ENCODE measurements around the gene ENTPD7. TPM values are rescaled to one million over a fixed set of nuclear protein-coding genes. Genes with fewer than 3 reads are reported as not detected.

ENTPD7 gene
- total and polyA plus RNA-seq, 8 donors, result 1.2 to 36.2 (median 12.2) TPM; not detected in 1

- H3K4me1 ChIP-seq, result peaks cover 6 to 38% (median 26%) of the 10 kb centered on the region in 4 donors
- H3K9me3 ChIP-seq, result no peaks in the 10 kb centered on the region
- H3K36me3 ChIP-seq, result peaks cover 0 to 22% (median 16%) of the 10 kb centered on the region in 4 donors
- TF ChIP-seq, protein P1, sequence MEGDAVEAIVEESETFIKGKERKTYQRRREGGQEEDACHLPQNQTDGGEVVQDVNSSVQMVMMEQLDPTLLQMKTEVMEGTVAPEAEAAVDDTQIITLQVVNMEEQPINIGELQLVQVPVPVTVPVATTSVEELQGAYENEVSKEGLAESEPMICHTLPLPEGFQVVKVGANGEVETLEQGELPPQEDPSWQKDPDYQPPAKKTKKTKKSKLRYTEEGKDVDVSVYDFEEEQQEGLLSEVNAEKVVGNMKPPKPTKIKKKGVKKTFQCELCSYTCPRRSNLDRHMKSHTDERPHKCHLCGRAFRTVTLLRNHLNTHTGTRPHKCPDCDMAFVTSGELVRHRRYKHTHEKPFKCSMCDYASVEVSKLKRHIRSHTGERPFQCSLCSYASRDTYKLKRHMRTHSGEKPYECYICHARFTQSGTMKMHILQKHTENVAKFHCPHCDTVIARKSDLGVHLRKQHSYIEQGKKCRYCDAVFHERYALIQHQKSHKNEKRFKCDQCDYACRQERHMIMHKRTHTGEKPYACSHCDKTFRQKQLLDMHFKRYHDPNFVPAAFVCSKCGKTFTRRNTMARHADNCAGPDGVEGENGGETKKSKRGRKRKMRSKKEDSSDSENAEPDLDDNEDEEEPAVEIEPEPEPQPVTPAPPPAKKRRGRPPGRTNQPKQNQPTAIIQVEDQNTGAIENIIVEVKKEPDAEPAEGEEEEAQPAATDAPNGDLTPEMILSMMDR (IDR thresholded peaks at IDR 0.05), result no peak
- no peak for TF ChIP-seq POLR2AphosphoS5 (IDR thresholded peaks at IDR 0.05)
- TF ChIP-seq POLR2A (IDR thresholded peaks at IDR 0.05), result no peak
- no peak for TF ChIP-seq EP300 (IDR thresholded peaks at IDR 0.05)
- intact Hi-C loops (cut with DNase I; ENCODE audit: low total_unique reads), result no loop called here
- peak in 1 of 2 donors; percentile 37 for DNase-seq
- 69 to 81% (median 70%) methylated on average over 6 of the region's 6 CpGs for WGBS, 5 donors
- peak overlapping the region in 2 of 5 donors; percentile 12 to 26 for H3K27ac ChIP-seq
- H3K27me3 ChIP-seq, result no peaks in the 10 kb centered on the region
- H3K4me3 ChIP-seq, result peak overlapping the region in 2 of 4 donors; percentile 72 to 95
Observed at GRCh38 chr10:99660662-99661376, 1.5 kb downstream of the ENTPD7 start.

DNA sequence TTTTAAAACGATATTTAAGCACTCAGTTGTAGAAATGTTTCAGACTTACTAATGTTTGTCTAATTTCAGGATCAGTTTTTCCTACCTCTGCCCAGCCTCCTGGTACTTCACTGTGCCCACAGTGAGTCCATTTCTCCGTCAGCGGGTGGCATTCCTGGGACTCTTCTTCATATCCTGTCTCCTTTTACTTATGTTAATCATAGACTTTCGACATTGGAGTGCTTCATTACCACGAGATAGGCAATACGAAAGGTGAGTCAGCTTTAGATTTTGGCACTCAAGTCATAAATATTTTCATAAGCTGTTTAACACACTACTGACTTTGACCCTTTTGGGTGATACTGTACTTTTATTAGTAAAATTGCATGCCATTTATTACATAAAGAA is 2.1 kb downstream of the ENTPD7 start:
- TF ChIP-seq, protein P1 (IDR thresholded peaks at IDR 0.05), result no peak
- TF ChIP-seq POLR2A (IDR thresholded peaks at IDR 0.05) (no peak), POLR2AphosphoS5 (IDR thresholded peaks at IDR 0.05) (no peak), EP300 (IDR thresholded peaks at IDR 0.05) (no peak)
- WGBS, 5 donors, result 27 to 45% (median 34%) methylated on average over 6 of the region's 6 CpGs
- no peak for DNase-seq

GRCh38 chr10:99665304-99665703 is 6.0 kb downstream of the ENTPD7 start:
- Histone ChIP-seq H3K27ac (no peak overlapping the region), H3K4me3 (no peak overlapping the region), H3K27me3 (no peaks in the 10 kb centered on the region), H3K9me3 (no peaks in the 10 kb centered on the region), H3K36me3 (peaks cover 0 to 41% (median 35%) of the 10 kb centered on the region in 4 donors), H3K4me1 (peaks cover 0 to 33% (median 21%) of the 10 kb centered on the region in 4 donors)
- intact Hi-C loops (cut with DNase I; ENCODE audit: low total_unique reads), result no loop called here
- 93 to 99% (median 96%) methylated on average over 2 of the region's 2 CpGs for WGBS, 5 donors
- no peak for DNase-seq
- TF ChIP-seq, protein P1 (IDR thresholded peaks at IDR 0.05), result no peak
- TF ChIP-seq POLR2AphosphoS5 (IDR thresholded peaks at IDR 0.05), result no peak
- TF ChIP-seq EP300 (IDR thresholded peaks at IDR 0.05), result no peak
- no peak for TF ChIP-seq POLR2A (IDR thresholded peaks at IDR 0.05)

More for the DNA sequence above, 2.1 kb downstream of the ENTPD7 start:
- Histone ChIP-seq H3K36me3 (peaks cover 0 to 27% (median 21%) of the 10 kb centered on the region in 4 donors), H3K4me3 (peak overlapping the region in 1 of 4 donors; percentile 72), H3K9me3 (no peaks in the 10 kb centered on the region), H3K27ac (peak overlapping the region in 2 of 5 donors; percentile 12 to 26), H3K4me1 (peaks cover 6 to 43% (median 27%) of the 10 kb centered on the region in 4 donors), H3K27me3 (no peaks in the 10 kb centered on the region)
- intact Hi-C loops (cut with DNase I; ENCODE audit: low total_unique reads), result no loop called here

- H3K27me3 ChIP-seq, result no peaks in the 10 kb centered on the region
- WGBS, 5 donors, result 27 to 58% (median 39%) methylated on average over 4 of the region's 4 CpGs
- H3K9me3 ChIP-seq, result no peaks in the 10 kb centered on the region
- H3K4me1 ChIP-seq, result peaks cover 0 to 18% (median 11%) of the 10 kb centered on the region in 4 donors
- H3K27ac ChIP-seq, result peak overlapping the region in 1 of 5 donors; percentile 40
- TF ChIP-seq POLR2A (IDR thresholded peaks at IDR 0.05) (no peak), POLR2AphosphoS5 (IDR thresholded peaks at IDR 0.05) (peak in 1 of 3 donors; percentile 47)
- DNase-seq, result peak in 1 of 2 donors; percentile 53
- no peak overlapping the region for H3K4me3 ChIP-seq
- intact Hi-C loops (cut with DNase I; ENCODE audit: low total_unique reads), result no loop called here
- peaks cover 0 to 46% (median 41%) of the 10 kb centered on the region in 4 donors for H3K36me3 ChIP-seq
Observed at GRCh38 chr10:99667108-99667751, 7.9 kb downstream of the ENTPD7 start.

Data from stomach (tissue), 9 donors.